Cardiac fibroblast (primary cell): ENCODE measurements around the gene OPN4.
A peak's percentile ranks its signal among the peaks of the same experiment; 100 is the strongest.

Source experiments
- DNase-seq, 2 donors: peaks; one replicate each; pipeline versions ENCODE4 v3.0.0 to v3.0.0-alpha.2; 2010; ENCODE audit warnings: low read depth in 2 of 2
- H3K4me3 ChIP-seq, 2 donors: replicated peaks in 1 of 2; 1 replicate in 1 of 2; 2 replicates in 1 of 2; pipeline ENCODE4 v1.5.1; 2011; ENCODE audit warnings: low read depth in 2 of 2, low read length in 2 of 2, mild to moderate bottlenecking in 2 of 2, moderate library complexity in 1 of 2
- TF ChIP-seq, protein P1 (sequence below): IDR thresholded peaks from one replicate; pipeline ENCODE4 v1.5.1; 2011; ENCODE audit warnings: low read depth, mild to moderate bottlenecking, low read length, inconsistent platforms

The OPN4 gene

DNA sequence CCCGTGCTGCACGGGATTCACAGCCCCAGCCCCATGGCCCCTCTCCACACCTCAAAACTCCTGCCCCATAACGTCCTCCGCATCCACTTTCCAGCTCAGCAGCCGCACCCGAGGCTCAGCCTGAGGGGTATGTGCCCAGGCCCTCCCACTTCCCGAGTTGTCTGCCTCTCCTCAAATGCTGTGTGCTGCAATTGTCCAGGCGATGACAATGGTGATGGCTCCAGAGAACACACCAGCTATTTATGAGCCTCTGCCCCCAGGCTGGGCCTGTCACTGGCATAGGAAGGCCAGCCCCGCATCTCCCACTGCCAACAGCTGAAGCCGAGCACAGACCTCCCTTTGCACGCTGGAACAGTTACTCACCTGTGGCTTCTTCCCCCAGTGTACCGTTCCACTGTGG is 11.5 kb downstream of the OPN4 start:
- DNase-seq: no peak
- TF ChIP-seq, protein P1, sequence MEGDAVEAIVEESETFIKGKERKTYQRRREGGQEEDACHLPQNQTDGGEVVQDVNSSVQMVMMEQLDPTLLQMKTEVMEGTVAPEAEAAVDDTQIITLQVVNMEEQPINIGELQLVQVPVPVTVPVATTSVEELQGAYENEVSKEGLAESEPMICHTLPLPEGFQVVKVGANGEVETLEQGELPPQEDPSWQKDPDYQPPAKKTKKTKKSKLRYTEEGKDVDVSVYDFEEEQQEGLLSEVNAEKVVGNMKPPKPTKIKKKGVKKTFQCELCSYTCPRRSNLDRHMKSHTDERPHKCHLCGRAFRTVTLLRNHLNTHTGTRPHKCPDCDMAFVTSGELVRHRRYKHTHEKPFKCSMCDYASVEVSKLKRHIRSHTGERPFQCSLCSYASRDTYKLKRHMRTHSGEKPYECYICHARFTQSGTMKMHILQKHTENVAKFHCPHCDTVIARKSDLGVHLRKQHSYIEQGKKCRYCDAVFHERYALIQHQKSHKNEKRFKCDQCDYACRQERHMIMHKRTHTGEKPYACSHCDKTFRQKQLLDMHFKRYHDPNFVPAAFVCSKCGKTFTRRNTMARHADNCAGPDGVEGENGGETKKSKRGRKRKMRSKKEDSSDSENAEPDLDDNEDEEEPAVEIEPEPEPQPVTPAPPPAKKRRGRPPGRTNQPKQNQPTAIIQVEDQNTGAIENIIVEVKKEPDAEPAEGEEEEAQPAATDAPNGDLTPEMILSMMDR: no peak
- no peak overlapping the region for H3K4me3 ChIP-seq

DNA sequence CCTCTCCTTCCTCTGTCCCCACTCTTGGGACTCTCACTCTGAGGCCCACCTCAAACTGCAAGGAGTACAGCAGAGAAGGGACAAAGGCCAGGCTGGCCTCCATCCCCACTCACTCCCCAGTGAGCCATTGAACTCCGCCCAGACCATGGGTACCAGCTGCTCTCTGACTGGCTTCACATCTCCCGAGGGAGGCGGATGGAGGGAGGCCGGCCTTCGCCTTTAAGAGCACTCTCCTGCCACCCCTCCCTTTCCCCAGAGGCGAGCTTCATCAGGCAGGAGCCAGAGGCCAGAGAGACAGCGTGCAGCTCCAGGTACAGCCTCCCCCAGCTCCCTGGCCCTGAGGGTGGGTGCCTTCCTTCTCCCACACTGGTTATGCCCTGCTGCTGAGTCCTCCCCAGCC is 12.2 kb downstream of the OPN4 start:
- no peak for DNase-seq
- TF ChIP-seq, protein P1: no peak
- no peak overlapping the region for H3K4me3 ChIP-seq

DNA sequence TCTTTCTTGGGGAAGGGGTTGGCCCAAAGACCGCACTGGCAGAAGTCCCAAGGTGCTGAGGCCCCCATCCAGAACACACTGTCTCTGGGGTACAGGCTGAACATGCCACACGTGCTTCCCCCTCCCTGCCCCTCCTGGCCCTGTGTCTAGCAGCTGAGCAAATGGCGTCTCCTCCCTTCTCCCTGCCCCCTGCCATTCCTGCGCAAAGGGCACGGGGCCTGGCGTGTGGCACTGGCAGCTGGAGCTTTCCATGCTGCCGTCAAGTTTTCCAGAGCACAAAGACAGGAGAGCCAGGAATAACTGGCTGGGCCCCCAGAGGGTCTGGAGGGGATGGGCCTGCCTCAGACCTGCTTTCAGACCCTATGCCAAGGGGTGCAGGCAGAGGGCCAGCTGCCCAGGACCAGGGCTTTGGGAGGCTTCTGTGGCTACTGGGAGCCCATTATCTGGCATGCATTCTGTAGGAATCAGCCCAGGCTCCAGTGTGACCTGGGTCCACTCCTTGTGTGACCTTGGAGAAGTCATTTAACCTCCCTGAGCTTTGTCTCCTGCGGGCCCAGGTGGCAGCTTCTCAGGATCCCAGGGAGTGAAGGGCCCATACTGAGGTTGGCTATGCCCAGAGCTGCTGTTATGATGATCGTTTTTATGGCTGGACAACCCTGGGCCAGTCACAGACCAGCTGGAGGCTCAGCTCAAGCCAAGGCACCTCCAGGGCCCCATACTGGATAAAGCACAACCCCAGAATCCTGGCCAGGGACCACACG is 13.3 kb downstream of the OPN4 start:
- no peak for DNase-seq
- no peak overlapping the region for H3K4me3 ChIP-seq
- TF ChIP-seq, protein P1: no peak

DNA sequence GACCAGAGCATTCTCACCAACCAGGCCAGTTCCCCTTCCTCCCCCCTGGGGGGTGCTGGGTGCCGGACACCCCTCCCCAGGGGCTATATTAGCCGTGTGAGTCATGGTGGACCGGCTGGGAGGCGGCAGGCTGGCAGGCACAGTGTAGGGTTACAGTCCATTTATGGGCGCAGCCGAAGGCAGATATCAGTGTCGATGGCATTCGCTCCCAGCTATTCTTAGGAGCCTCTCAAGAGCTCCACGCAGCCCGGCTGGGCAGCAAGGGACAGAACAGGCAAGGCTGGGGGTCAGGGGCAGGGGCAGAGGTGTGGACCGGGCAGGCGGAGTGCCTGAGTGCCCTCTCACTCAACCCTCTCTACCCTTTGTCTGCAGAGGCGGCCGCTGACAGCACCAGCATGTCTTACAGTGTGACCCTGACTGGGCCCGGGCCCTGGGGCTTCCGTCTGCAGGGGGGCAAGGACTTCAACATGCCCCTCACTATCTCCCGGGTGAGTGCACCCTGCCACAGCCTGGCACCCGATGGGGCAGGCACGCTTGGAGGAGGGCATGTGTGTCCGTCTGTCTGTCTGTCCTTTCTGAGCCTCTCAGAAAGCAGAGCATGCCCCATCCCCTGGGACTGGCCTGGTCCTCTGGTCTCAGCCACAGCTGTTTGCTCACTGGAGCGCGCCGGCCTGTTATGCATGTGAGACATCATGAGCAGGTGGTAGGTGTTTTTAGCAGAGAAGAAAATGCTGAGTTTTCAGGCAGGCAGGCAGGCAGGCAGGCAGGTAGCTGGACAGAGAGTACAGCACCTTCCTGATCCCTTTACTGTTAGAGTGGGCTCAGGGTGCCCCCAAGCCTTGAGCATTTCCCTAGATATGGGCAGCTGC is 14.2 kb downstream of the OPN4 start, which contains the start of gene LDB3:
Gene LDB3, plus strand, starts transcription at position 215 of the 869 bp plus-strand sequence. Its CDS starts 181 bp downstream, at position 396.
- no peak within 1 kb of the TSS for H3K4me3 ChIP-seq
- DNase-seq: peak; percentile 29 to 51
- TF ChIP-seq, protein P1: no peak

DNA sequence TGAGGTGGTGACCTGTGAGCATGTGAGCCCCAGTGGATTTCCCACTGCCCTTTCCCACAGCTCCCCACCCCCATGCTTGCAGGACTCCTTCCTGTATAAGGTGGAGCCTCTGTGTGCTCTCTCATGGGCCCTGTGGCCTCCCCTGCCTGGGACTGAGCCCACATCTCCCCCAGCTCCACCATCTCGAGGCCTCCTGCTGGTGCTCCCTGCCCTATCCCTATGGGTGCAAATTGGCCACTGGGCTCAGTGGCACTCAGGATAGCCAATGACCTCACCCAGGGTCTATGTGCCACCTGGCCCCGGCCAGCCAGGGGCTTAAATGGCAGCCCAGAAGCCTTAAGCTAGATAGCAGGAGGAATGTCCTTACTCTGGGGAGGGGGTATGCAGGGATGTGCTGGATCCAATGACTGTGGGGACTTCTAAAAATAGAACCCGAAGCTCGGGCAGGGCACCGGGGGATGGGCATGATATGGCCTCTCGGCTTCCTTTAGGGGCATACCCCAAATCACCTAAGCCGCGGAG is 16.0 kb downstream of the OPN4 start:
- TF ChIP-seq, protein P1: no peak
- DNase-seq: no peak
- H3K4me3 ChIP-seq: no peak overlapping the region

DNA sequence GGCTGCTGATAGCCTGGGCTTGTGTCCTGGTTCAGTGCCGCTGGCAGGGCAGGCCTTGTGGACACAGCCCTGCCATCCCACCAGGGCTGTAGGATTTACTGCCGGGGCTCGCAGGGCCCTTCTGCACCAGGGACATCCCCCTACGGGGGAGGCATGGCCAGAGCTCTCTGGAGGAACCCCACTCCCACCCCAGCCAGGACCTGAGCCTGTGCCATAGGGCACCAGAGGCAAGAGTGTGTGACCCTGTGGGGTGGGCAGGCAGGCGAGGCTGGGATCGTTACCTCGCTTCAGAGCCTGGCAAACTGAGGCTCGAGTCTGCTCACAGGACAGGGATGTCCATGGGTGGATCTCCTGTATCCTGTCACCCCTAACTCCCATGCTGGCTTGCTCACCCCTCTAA is 16.5 kb downstream of the OPN4 start:
- no peak for DNase-seq
- TF ChIP-seq, protein P1: no peak
- no peak overlapping the region for H3K4me3 ChIP-seq
